ENCODE measurements around the gene SOCS7.

The SOCS7 gene, protein sequence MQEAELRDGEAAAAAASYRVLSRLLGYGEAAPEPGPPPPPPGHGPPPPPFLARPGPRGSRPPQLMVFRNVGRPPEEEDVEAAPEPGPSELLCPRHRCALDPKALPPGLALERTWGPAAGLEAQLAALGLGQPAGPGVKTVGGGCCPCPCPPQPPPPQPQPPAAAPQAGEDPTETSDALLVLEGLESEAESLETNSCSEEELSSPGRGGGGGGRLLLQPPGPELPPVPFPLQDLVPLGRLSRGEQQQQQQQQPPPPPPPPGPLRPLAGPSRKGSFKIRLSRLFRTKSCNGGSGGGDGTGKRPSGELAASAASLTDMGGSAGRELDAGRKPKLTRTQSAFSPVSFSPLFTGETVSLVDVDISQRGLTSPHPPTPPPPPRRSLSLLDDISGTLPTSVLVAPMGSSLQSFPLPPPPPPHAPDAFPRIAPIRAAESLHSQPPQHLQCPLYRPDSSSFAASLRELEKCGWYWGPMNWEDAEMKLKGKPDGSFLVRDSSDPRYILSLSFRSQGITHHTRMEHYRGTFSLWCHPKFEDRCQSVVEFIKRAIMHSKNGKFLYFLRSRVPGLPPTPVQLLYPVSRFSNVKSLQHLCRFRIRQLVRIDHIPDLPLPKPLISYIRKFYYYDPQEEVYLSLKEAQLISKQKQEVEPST

DNA sequence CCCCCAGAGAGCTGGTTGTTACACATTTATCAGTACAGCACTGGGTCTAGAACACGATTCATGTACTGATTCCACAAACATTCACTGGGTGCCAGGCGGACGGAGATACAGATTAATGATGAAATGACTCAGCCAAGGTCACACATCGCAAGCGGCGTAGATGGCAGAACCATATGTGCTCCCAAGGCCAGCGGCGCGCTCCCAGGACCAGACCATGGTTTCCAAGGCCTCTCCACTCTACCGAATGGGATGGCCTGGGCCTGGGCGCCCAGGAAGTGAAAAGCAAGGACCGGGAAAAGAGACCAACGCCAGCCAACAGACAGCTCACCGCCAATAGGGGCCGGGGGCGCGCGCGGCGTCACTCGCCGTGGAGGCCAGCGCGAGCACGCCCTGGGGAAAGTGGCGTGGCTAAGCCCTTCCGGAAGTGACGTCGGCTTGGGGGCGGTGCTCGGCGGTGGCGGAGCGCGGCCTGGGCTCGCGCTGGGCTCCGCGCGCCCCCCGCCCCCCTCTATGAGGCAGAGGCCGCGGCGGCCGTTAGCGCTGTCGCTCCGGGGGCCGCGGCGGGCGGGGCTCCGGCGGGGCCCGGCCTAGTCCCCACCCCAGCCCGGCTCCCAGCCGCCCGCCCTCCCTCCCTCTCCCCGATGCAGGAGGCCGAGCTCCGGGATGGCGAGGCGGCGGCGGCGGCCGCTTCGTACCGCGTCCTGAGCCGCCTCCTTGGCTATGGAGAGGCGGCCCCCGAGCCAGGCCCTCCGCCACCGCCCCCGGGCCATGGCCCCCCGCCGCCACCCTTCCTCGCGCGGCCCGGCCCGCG is at the start of gene SOCS7:
SOCS7 (plus strand) TSS at position 433 of the 811 bp plus-strand sequence; CDS start at position 642, 209 bp downstream.
- DNase-seq (ENCODE audit: low read depth), result peak; percentile 91

DNA sequence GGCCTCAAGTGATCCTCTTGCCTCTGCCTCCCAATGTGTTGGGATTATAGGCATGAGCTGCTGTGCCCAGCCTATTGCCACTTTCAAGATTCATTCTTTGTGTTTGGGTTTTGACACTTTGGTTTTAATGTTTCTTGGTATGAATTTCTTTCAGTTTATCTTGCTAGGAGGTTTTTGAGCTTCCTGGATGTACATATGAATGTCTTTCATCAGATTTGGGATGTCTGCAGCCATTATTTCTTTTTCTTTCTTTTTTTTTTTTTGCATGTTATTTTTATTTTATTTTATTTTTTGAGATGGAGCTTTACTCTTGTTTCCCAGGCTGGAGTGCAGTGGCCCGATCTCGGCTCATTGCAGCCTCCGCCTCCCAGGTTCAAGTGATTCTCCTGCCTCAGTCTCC is 36.1 kb upstream of the SOCS7 start:
- DNase-seq (ENCODE audit: low read depth), result no peak

DNA sequence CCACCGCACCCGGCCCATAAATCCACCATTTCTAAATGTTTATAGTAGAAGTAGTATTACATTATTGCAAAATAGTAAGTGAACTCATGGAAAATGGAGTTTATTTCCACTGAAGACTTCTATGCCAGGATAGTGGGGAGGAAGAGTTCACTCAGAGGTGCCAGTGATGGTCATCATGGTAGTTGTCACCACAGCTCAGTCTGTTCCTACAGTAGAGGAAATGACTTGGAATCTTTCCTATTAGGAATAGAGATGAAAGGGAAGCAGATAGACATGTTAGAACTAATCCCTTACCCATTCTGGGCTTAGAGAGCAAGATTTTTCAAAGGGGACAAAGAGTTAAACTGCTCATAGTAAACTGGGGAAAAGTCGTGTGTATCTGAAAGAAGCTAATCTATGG is 34.6 kb upstream of the SOCS7 start:
- DNase-seq (ENCODE audit: low read depth), result no peak

DNA sequence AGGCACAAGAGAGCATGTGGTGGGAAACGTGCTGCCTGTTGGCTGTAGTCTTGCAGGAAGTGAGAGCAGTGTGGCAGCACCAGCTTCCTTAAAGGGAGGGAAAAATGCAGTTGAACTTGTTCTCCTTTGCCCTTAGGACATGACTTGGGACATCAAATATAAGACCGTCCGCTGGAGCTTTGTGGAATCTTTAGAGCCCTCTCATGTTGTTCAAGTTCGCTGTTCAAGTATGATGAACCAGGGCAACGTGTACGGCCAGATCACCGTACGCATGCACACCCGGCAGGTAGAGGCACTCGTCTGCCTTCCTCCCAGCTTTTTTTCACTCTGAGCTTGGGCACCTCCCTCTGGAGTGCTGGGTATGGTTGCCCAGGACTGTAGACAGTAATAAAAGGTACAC is 31.2 kb upstream of the SOCS7 start:
- no peak for DNase-seq (ENCODE audit: low read depth)

DNA sequence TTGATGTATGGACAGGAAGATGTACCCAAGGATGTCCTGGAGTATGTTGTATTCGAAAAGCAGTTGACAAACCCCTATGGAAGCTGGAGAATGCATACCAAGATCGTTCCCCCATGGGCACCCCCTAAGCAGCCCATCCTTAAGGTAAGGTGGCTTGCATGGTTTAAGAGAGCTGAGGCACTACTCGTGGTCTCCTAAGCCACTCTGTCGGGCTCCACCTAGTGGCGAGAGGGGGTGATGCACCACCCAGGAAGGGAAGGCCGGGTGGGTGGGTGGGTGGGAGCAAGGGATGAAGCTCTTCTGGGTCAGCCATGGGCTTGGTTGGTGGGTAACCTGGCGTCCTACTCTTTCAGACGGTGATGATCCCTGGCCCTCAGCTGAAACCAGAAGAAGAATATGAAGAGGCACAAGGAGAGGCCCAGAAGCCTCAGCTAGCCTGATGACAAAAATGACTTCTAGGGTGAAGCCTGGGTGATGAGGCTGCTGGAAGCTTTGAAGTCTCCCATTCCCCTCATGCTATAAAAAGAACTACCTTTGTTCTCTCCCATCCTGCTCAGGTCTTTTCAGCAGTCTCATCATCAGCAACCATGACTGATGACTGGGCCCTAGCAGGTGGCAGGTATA is 29.4 kb upstream of the SOCS7 start:
- DNase-seq (ENCODE audit: low read depth), result no peak

DNA sequence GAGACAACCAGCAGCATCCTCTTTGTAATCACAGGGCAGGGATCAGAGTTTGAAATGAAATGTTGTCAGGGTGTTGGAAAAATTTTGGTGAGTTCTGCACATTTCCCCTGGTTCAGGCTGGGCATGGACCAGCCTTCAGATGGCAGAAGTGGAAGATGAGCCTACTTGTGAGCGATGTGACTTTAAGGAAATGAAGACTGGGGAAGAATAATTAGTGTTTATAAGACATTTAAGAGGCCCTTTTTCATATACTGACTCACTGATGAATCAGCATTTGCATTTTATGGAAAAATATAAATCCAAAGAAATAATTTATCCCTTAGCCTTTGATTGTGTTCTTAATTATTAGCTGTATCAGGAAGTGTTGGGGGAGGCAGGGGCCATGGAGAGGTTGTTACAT is 28.7 kb upstream of the SOCS7 start:
- no peak for DNase-seq (ENCODE audit: low read depth)

DNA sequence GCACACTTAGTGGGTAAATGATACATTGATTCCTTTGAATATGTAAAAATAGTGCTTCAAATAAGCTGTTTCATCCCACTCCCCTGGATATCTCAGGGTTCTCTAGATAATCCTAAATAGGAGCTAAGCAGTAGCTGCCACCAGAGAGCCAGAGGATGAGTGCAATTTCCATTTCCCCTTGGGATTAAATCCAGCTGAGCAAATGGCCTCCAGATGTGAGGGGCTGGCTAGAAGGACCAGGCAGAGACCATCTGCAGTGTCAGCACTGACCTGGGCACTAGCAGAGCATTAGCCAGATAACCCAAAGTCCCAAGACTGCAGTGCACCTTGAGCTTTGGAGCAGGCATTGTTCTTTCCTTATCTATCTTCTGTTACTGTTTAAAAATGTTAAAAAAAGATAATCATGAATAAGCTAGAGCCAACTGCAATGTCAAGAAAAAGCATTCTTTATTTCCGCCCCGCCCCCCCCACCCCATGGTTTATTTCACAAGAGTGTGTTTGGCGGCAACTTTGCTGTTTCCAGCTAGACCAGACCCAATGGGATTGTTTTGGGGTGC is 27.4 kb upstream of the SOCS7 start:
- DNase-seq (ENCODE audit: low read depth), result peak; percentile 26

DNA sequence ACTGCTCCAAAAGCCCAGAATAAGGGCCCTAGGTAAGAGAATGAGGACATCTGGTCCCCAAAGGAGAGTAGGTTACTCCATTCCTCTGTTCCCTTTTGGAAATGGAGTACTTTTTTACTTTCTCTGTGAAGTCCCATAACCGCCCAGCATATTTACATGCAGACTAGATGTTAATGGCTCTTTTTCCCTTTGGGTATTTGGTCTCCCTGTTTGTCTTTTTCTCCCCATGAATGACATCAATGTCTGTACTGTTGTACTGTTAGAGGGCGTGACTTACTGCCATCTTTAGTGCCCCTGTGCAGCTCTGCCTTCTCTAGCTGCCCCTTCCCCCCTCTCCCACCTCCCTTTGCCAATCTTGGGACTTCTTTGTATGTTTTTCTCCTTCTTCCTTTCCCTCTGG is 26.9 kb upstream of the SOCS7 start:
- no peak for DNase-seq (ENCODE audit: low read depth)

DNA sequence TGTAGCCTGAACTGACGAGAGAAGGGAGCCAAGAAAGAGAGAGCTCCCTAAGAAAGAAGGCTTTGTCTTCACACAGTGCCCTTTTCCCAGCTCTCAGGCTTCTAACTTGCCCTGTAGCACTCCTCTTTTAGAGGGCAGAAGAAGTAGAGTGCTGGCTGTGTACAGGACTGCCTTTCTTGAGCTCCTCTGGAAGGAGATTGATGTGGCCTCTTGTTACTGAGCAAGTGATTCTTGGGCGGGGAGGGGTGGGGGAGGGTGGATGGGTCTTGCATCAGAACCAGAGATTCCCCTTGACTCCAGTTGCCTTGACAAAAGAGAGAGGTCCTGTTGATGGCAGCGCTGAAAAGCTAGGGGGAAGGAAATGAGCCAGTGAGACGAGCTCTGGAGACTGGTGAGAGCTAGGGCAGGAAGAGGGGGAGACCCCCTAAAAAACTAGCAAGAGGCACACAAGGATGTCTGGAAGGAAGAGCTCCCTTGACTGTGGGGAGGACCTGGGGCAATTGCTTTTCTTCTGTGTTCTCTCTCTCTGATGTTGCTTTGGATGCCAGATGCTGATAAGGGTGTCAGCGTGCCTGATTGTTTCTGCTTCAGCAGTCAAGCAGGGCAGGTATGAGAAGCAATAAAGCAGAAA is 26.3 kb upstream of the SOCS7 start:
- DNase-seq (ENCODE audit: low read depth), result no peak

DNA sequence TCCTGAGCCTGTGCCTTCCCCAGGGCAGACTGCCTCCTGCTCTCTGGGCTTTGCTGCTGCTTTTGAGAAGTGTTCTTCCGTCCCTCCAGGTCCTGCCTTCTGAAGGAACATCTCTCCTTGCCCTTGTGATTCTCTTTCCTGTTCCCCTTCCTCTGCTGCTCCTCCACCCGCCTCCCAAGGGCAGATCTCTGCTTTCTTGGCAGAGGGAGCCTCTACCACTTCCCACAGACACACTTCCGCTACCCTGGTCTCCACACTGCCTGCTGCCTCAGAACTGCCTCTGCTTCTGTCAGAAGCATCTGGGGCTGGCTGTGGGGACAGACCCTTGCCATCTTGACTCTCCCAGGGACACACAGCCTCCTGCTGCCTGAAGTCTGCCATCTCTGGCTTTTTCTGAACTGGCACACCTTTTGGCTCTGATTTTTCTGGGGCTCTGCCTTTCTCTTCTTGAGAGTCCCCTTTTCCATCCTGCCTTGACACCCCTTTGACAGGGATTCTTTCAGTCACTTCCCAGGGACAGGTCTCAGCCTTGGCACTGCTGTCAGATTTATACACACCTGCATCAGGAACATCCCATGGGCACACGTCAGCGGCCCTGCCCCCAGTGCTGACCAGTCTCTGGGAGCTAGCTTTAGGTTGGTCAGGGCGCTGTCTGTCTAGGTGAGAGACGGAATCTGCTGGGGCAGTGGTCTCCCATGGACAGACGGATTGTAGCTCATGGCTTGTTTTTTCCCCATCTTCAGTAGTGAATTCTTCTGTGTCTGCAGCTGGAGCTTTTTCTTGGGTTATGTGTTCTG is 24.4 kb upstream of the SOCS7 start:
- DNase-seq (ENCODE audit: low read depth), result no peak

DNA sequence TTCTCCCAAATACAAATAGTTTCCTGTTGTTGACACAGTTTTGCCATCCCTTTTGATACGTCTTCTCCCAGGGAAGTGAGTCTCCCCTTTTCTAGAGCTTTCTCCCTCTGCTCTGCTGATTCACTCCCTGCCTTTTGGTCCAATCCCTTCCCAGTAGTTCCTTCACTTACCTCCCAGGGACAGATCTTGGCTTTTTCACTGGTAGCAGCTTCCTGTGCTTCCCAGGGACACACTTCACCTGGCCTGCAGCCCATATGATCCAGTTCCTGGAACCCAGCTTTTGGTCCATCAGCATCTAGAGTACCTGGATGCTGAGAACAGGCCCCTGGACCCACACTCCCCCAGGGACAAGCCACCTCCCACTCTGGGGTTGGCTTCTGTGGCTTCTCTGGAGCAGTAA is 23.7 kb upstream of the SOCS7 start:
- DNase-seq (ENCODE audit: low read depth), result no peak

DNA sequence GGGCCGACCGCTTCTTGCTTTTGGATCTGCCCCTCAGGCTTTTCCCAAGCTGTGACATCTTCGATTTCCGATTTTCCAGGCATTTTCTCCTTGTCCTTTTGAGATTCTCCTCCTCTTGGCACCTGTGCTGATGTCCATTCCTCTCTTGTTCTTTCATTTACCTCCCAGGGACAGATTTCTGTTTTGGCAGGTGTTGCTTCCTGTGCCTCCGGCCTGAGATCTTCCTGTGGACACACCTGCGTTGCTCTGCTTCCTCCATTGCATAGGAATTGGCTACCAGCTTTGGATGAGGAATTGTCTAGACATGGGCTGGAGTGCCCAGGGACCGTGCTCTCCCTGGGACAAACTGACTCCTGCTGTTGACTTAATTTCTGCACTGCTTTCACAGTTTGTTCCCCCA is 23.0 kb upstream of the SOCS7 start:
- DNase-seq (ENCODE audit: low read depth), result no peak

DNA sequence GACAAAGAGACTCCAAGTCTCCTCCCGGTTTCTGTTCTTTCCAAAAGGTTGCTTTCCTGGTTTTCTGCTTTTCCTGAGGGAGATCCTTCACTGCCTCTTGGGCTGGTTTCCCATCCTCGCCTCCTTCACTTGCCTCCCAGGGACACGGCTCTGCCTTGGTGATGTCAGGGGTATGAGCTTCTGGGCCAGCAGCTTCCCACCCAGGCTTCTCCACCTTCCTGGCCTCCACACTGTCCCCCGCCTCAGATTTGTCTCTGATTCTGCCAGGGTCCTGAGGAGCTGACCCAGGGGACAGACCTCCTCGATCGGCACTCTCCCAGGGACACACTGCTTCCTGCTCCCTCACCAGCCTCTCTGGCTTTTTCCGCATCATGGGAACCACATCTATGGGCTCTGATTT is 22.4 kb upstream of the SOCS7 start:
- no peak for DNase-seq (ENCODE audit: low read depth)

DNA sequence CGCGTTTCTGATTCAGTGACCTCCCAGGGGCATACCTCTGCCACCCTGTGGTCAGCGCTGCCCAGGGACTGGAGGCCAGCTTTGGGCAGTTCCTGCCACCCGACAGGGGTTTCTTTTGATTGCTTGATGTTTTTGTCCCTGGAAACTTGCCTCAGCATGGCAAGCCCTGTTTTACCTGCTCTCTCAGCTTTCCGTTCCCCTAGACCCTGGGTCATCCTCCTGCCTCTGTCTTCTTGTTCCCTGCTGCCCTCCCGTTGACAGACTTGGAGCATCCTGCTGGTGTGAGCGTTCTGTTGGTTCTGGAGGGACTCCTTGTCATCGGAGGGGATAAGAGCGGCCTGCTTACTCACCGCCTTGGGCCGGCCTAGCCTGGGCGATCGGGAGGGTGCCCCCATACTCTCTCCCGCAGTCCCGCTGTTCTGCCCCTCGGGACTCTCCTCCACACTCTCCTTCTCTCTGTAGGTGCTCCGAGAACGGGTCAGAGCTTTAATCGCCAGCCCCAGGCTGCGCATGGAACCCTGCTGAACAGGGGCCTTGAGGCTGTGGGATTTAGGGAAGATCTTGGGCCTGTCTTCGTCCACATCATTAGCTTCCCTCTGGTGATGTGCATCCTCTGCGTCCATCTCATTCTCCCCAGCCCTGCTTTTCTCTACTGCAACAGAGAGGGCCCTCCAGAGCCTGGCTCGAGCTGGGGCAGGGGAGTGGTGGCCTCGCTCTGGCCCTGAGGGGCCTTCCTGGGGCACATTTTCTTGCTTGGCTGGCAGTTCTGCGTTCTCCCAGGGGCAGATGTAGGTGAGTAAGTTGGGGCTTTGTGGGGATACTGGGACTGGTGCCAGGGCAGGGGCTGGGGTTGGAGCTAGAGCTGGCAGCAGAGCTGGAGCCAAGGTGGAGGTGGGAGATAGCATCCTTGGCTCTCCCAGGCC is 21.6 kb upstream of the SOCS7 start:
- no peak for DNase-seq (ENCODE audit: low read depth)

DNA sequence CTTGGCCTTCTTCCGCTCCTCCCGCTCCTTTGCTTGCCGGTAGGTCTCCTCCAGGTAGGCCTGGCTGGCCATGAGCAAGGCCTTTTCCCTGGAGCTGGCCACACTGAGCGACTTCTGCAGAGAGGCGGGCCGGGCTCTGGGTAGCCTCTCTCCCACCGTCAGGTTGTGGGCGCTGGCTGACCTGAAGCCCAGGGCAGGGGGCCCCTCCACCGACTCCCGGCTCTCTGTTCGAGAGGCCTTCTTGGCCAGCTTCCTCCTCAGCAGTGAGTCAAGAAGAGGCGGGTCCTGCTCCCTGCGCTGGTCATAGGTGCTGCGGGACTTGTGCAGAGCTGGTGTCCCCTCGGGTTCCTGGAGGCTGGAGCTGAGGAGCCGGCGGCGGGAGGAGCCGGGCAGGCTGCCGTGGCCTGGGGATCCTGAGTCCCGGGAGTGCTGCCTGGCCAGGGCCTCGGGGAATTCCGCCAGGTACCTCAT is 20.7 kb upstream of the SOCS7 start:
- no peak for DNase-seq (ENCODE audit: low read depth)

DNA sequence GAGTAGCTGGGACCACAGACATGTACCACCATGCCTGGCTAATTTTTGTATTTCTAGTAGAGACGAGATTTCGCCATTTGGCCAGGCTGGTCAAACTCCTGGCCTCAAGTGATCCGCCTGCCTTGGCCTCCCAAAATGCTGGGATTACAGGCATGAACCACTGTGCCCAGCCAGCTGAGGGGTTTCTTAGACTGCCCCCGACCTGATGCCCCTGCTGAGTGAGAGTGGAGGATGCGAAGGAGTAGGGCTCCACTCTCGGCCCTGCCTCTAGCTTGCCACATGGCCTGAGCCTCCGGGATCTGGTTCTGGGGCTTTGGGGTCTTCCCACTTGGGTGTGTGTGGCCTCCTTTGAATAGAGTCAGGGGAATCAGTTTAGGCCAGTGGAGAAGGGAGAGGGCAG is 18.9 kb upstream of the SOCS7 start:
- DNase-seq (ENCODE audit: low read depth), result no peak

DNA sequence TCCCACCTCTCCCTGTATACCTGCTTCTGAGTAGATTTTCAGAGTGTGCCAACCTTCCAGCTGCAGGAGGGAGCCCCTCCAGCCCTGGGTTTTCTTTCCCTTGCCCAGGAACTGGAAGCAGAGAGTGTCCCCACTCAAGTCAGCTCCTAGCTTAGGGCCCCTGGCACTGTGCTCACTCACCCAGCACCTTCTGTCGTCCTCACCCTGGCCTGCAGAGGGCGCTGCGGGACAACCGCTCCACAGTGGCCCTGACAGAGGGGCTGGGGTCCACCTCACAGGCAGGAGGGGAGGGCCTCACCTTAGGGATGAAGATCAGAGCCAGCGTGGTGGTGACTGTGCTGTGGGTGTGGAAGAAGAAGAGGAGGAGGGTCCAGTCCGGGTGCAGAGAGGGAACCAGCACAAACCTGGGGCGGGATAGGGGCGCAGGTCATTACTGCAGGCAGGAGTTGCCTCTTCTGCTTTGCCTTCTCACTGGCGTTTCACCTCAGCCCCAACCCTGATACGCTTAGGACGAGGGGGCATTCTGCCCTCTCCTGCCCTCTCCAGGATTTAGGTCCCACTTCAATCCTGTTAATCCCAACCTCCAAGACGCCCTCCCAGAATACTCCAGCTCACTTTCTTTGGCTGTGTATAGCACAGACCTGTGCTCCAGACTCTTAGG is 17.9 kb upstream of the SOCS7 start:
- DNase-seq (ENCODE audit: low read depth), result no peak

DNA sequence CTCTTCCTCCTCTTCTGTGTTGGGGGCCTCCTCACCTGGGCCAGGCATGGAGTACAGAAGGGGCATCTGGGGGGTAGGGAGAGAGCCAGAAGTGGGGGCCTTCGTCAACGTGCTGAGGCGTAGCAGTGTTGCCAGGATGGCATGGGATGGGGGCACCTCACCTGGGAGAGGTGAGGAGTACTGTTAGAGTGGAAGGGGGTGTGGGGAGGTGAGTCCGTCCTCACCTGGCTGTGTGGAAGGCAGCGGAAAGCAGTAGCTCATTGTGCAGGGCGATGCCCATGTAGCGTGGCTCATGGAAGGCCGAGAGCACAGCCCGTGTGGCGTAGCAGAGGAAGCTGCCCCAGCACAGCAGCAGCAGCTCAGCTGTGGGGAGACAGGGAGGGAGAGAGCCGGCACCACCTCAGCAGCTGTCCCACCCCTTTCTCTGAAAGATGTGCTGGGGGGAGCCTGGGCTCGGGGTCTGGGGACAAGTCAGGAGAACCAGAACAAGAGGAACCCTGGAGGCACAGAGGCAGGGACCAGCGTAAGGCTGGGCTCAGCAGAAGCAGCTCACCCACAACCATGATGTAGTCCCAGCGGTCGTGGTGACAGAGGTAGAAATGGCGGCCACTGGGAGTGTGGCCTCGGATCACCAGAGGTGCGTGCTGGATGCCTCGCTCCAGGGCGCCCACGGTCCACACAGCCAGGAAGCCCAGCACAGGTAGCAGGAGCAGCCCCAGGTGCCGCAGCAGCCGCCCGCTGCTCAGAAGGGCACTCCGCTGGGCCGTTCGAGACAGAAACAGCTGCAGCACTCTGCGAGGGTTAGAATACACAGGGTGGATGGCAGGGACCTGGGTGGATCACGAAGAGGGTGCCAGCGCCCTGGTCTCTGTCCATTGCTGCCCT is 16.9 kb upstream of the SOCS7 start:
- DNase-seq (ENCODE audit: low read depth), result no peak

All from fibroblast of gingiva (primary cell).